ENCODE data around the gene CELF1.
"Not testable (repeated sequence)": the region's sequence is repeated elsewhere in the genome, so short reads cannot be mapped to it uniquely, and the experiment has no call there.

The CELF1 gene

GRCh38 chr11:47541070-47541469 lies 11.9 kb downstream of the CELF1 start:
- DNase-seq (ENCODE audit: low read depth, low spot score) = no peak

DNA sequence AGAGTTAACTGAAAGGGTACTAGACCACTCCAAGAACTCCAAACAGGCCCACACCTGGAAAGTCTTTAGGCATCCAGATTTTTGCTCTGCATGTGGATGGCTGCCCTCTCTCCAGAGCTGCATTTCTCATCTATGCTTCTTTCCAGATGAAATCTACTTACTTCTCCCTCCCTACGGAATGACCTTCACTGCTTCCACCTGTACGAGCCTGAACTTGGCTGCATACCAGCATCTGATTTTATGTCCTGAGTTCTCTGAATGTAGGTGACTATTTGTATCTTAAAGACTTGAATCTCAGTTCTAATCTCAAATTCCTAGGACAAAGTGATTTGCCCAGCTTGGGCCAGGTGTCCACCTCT lies 13.3 kb downstream of the CELF1 start:
- DNase-seq (ENCODE audit: low read depth, low spot score) = no peak

DNA sequence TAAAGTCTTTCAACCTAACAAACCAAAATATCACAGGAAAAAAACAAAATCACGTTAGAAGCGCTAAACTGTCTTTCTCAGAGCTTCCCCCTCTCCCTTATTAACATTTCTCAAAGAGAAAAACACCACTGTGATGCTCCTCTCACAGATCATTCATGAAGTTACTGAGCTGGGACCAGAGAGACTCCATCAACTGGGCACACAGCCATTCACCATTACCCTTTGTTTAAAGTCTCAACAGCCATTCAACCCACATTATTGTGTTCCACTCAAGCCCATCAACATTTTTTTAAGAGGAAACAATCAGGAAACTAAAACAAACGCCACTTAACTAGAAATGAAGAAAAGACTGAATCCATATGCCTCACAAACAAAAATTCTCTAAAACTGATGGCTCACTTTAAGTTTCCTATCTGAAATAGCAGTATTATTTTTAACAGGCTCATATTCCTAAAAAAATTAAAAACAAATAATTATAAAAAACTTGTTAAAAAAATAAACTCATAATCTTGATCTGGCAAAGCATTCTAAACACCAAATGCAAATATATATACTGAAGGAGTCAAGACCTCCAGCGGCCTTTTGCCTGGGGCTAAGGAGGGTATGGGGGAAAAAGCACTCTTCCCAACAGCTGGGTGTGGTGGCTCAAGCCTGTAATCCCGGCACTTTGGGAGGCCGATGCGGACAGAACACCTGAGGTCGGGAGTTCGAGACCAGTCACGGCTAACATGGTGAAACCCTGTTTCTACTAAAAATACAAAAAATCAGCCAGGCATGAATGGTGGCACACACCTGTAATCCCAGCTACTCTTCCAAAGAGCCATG lies 14.0 kb downstream of the CELF1 start:
- DNase-seq (ENCODE audit: low read depth, low spot score) = no peak

DNA sequence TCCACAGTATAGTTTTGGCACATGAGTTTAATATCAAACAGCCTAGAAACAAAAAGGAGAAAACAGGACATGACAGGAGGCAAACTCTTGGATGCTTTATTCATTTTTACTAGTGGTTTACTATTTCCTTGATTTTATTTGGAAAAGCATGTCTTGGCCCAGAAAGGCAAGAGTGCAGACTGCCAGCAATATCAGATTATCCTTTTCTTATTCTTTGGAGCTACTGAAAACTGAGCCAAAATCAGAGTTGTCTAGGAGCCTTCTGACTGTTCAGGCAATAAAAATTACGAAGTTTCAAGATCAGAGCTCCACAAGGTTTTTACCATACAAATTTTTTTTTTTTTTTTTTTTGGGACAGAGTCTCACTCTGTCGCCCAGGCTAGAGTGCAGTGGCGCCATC lies 16.0 kb downstream of the CELF1 start:
- DNase-seq (ENCODE audit: low read depth, low spot score) = no peak

DNA sequence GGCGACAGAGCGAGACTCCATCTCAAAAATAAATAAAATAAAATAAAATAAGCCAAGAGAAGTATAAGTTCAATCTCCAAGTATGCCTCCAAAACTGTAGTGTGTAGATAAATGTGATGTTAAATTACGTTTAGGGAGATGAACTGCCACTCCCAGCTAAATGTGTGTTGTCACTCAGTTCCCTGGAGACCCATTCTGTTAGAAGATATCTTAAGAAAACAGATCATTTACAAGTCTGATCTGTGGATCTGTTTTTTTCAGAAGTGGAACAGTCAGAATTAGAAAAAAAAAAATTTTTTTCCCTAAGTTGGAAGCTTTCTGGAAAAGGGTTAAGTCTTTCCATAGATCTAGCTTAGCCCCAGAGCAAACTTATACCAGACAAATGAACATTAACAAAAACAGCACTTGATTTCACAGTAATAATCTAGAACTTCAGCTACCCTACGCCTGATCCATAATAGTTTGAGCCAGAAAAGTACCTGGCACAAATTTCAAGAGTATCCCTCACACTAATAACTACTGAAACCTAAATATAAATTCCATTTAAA lies 18.2 kb downstream of the CELF1 start:
- DNase-seq (ENCODE audit: low read depth, low spot score) = no peak

DNA sequence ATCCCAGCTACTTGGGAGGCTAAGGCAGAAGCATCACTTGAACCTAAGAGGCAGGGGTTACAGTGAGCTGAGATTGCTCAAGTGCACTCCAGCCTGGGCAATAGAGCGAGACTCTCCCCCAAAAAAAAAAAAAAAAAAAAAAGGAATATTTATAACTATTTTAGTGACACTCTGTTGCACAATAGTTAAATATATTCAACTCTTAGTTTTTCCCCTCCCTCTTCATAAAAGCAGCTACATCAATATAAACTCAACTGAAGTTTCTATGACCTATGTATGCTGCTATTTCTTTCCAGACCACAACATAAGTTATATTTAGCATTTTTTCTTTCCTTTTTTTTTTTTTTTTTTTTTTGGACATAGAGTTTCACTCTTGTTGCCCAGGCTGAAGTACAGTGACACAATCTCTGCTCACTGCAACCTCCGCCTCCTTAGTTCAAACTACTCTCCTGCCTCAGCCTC lies 19.2 kb downstream of the CELF1 start:
- DNase-seq (ENCODE audit: low read depth, low spot score) = no peak

DNA sequence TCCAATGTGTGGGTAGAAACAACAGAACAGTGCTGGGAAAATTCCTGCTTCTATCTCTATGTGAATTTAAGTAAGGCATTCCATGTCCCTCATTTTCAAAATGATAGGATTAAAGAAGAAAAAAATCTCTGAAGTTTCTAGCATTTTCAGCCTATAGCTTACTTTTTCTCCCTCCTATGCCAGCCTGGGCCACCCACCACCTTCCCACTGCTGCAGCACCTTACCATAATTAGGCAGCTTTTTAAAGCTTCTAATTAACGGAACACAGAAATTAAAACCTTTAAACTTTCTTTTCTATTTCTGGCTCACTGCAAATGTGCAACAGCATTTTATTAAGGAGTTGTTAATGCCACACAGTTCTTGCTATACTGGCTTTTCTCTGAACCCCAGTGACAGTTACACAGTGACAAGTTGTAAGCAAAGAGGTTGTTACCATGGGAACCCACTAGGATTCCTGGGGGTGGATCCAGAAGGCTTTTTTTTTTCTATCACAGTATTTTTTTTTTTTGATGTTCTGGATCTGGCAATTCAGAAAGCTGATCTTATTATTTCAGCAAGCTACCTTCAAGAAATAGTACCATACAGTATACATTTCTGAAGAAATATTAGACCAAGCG lies 20.2 kb downstream of the CELF1 start:
- no peak for DNase-seq (ENCODE audit: low read depth, low spot score)

DNA sequence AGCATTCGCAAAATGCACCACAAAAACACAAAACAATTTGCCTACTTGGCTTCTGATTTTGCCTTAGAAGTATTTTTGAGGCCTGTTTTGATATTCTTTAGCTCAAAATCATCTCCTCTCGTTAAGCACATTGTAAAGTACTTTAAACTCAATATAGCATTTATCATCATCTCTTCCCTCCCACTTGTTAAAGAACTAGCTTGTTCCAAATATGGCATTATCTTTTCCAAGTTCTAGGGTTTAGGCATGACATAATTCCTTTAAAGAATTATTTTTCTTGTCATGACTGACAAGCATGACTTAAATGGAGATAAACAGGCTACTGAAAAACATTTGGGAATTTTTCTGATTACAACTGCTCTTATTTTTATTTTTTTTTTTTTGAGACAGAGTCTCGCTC lies 21.3 kb downstream of the CELF1 start:
- no peak for DNase-seq (ENCODE audit: low read depth, low spot score)

DNA sequence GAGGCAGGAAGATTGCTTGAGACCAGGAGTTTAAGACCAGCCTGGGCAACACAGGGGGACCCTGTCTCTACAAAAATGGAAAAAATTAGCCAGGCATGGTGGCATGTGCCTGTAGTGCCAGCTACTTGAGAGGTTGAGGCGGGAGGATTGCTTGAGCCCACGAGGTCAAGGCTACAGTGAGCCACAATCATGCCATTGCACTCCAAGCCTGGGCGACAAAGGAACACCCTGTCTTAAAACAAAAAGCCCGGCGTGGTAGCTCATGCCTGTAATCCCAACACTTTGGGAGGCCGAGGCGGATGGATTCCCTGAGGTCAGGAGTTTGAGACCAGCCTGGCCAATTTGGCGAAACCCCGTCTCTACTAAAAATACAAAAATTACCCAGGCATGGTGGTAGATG lies 22.2 kb downstream of the CELF1 start:
- not testable (repeated sequence) for DNase-seq (ENCODE audit: low read depth, low spot score)

DNA sequence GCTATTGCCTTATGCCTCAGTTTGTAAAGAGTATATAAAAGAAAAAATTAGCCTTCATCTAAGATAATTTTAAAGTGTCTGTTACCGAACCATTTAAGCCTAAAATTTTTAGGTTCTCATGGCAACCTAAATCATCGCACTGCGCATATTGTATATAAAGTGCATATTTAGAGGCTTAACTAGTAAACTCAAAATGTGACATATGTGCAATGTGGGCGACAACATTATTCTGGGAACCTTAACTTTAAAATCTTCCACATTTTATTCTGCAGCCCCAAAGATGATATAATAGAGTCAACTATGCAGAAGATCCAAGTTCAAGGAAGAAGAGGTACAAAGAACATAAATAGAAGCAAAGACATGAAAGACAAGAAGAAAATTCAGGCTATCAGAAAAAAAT lies 23.0 kb downstream of the CELF1 start:
- DNase-seq (ENCODE audit: low read depth, low spot score) = no peak

DNA sequence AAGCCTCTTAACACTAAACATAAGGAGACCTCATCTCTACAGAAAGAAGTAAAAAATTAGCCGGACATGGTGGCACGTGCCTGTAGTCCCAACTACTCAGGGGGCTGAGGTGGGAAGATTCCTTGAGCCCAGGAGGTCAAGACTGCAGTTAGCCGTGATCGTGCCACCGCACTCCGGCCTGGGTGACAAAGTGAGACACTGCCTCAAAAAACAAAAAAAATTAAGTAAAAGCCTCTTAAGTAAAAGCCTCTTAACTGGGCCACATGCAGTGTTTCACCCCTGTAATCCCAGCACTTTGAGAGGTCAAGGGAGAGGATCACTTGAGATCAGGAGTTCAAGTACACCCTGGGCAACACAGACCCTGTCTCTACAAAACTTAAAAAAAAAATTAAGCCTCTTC lies 25.7 kb downstream of the CELF1 start:
- DNase-seq (ENCODE audit: low read depth, low spot score) = no peak

DNA sequence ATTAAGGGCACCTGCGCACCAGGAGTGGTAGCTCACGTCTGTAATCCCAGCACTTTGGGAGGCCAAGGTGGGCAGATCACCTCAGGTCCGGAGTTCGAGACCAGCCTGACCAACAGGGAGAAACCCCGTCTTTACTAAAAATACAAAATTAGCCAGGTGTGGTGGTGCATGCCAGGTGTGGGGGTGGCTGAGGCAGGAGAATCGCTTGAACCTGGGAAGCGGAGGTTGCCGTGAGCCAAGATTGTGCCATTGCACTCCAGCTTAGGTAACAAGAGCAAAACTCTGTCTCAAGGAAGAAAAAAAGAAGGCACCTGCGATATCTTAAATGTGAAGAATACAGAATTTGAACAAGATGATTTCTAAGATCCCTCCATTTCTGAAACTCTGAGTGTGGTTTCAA lies 26.9 kb downstream of the CELF1 start:
- DNase-seq (ENCODE audit: low read depth, low spot score) = not testable (repeated sequence)

GRCh38 chr11:47524291-47524874 lies 28.5 kb downstream of the CELF1 start:
- no peak for DNase-seq (ENCODE audit: low read depth, low spot score)

GRCh38 chr11:47523490-47524225 lies 29.3 kb downstream of the CELF1 start:
- DNase-seq (ENCODE audit: low read depth, low spot score) = no peak

DNA sequence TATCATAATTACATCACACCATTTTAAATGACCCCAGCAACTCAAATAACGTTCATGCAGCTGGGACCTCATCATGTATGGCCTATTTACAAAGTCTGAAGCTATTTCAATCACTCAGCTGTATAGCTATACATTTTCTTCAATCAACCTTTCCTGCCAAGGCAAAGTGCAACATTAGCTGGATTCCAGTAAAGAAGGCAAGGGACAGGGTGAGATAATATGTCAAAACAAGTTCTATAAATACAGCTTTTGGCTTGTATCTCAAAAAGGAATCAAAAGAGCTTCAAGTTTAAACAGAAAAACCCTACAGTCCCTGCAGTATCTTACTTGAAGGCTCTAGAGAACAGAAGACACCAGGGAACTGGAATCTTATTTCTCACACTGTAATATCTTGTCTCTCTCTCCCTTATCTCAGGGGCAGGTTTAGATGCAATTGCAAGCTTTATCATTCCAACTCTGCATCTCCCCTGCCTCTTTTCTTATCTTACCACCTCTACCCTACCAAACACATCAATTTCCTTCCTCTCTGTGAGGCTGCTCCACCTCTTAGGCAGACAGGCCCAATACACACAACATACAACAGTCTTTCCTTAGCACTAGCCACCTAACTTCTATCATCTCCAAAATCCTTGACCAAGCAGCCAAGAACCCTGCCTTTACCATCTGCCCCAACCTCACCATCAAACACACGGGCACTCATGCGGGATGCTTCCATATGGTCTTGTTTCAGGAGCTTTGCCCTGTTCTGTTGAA lies 34.5 kb downstream of the CELF1 start:
- DNase-seq (ENCODE audit: low read depth, low spot score) = no peak

DNA sequence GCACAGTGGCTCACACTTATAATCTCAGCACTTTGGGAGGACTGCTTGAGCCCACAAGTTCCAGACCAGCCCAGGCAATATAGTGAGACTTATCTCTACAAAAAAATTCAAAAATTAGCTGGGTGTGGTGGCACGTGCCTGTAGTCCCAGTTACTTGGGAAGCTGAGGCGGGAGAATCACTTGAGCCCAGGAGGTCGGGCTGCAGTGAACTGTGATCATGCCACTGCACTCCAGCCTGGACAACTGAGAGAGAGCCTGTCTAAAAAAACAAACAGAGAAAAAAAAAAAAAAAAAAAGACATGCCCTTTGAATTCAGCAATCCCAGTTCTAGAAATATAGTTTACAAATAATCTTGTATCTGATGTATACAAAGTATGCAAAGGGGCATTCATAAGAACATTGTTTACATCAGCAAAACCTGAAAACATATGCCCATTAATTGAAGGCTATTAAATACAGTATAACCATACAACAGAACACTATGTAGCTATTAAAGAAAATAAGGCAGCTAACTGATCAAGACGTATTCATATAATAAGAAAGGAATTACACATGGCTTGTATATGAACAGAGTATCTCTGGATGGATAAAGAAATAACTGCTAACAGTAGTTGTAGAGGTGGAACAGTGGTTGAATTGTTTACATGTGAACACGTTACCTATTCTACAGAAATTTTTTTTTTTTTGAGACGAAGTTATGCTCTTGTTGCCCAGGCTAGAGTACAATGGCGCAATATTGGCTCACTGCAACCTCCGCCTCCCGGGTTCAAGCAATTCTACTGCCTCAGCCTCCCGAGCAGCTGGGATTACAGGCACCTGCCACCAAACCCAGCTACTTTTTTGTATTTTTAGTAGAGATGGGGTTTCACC lies 35.7 kb downstream of the CELF1 start:
- no peak for DNase-seq (ENCODE audit: low read depth, low spot score)

DNA sequence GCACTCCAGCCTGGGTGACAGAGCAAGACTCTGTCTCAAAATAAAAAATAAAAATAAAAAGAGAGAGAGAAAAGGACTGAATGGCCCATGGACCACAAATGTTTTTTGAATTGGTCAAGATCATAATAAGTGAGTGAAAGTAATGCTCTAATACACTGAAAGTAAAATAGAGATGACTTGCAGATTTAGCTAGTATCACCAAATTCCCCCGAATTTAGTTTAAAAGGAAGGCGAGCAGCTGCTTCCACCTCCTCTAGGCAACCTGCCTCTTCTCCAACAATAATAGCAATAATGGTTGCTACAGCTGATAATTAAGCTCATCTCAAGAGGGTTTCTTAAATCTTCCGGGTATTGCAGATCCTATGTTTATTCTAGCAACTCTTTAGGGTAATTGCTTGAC lies 36.8 kb downstream of the CELF1 start:
- no peak for DNase-seq (ENCODE audit: low read depth, low spot score)

- DNase-seq (ENCODE audit: low read depth, low spot score) = no peak
These were observed 37.9 kb downstream of the CELF1 start for GRCh38 chr11:47514825-47515647.

- peak; percentile 42 for DNase-seq (ENCODE audit: low read depth, low spot score)
These were observed 40.2 kb downstream of the CELF1 start for GRCh38 chr11:47512701-47513100.
